ENCODE data around the gene SLC2A9.

Gene SLC2A9

DNA sequence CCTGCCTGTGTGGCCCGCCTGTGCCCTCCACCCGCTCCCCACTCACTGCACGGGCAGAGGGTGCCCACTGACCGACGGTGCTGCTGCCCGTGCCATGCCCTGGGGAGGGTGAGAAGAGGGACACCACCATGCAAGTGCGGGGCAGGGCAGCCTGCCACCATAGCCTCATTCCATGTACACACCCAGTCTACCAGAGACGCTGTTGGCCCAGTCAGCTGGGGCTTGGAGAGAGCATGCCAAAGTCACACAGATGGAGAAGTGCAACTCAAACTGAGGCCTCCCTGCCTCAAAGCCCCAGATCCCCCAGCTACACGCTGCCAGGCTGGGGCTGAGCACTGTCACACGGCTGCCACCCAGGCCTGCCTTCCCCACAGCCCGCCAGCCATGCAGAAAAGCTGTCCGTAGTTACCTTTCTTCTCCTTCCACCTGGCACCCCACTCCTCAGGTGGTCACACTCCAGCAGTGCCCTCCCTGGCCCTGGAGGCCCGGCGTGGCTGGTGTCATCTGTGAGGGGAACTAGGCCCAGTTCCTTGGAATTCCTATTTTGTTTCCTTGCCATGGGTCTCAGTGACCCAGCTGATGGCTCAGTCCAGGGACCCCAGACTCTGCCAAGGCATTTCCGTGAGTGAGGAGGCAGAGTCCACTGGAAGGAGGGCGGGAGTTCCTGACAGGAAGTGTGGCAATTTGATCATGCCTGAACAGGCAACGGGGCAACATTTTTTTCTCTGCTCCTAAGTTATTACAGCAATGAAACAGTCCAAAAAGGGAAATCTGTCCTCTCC, at the start of gene SLC2A9:
TSS of gene SLC2A9 (minus strand) at position 627 of the 782 bp plus-strand sequence. CDS start at position 559, 68 bp downstream.
- DNase-seq (ENCODE audit: low read depth in 2 of 2): no peak

DNA sequence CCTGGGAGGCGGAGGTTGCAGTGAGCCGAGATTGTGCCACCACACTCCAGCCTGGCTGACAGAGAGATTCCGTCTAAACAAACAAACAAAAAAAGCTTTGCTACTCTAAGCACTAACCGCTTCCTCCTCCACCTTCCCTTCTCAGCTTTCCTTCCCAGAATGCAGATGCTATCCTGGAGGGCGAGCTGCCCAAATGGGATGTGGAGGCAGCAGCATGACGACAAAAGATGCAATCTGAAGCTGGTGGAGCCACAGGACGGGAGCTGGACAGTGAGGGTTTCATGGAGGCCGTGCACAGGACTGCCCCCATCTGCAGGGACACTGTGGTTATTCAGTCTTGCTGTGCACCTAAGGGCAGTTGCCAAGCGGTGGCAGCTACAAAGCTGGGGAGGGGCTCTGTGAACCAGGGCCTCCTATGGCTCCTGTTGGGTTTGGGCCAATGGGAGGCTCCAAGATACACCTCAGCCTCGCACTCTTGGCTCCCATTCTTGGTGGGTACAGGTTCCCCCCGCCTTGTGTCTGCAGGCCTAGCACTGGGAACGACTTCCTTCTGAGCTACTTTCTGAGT, 47.9 kb upstream of the SLC2A9 start:
- DNase-seq (ENCODE audit: low read depth in 2 of 2): no peak

DNA sequence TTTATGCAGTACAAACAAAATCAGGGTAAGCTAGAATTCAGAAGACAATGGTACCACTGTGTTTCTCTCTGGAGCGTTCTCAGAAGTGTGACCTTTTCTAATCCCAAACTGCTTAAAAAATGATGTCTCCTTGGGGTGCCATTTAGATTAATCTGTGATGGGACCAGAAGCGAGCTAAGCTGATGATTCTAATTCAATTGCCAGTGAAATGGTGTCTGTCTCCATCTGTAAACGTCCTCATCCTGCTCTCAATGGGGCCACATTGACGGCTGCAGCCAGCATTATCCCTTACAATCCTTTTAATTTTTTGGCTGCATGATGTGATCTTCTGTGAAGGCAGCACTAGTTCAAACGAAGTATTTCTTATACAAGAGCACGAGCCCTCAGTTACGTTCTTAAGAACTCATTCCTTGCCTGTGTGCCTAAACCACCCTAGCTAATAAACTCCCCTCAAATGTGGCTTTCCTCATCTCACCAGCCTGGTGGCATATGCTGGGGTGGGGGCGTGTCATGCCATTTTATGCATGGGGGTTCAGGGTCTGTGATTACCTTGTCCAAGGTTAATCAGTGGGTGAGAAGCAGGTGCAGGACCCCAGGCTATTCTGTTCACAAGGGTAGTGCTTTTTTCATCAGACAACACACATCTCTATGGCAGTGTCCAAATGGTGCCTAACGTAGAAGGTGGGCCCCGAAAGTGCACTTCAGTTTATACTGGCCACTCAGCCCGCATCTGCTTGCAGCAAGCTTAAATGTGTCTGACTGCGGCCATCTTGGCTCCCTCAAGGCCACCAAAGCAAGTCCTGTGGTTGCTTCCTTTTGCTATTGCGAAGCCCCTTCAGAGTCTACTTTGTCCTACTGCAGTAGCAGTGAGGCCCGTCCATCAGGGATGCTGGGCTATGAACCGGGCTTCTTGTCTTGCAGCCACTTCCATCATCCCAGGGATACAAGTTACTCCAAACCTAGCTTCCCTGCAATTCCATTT, 45.7 kb upstream of the SLC2A9 start:
- no peak for DNase-seq (ENCODE audit: low read depth in 2 of 2)

DNA sequence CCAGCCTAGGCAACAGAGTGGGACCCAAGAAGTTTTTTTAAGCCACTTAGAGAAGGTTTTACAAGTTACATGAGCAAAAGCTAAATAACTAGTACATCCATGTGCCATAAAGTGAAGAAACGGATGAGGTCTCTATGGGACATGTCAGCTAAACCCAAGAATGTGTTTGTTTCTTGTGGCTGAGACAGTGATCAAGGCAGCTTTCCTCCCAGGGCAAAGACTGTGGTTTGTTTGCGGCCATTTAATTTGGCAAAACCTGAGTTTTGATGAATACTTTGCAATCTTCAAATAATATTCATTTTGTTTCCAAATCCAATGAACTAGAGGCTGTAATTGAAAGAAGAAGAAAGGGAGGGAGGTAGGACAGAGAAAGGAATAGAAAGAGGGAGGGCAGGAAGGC, 44.9 kb upstream of the SLC2A9 start:
- DNase-seq (ENCODE audit: low read depth in 2 of 2): no peak

DNA sequence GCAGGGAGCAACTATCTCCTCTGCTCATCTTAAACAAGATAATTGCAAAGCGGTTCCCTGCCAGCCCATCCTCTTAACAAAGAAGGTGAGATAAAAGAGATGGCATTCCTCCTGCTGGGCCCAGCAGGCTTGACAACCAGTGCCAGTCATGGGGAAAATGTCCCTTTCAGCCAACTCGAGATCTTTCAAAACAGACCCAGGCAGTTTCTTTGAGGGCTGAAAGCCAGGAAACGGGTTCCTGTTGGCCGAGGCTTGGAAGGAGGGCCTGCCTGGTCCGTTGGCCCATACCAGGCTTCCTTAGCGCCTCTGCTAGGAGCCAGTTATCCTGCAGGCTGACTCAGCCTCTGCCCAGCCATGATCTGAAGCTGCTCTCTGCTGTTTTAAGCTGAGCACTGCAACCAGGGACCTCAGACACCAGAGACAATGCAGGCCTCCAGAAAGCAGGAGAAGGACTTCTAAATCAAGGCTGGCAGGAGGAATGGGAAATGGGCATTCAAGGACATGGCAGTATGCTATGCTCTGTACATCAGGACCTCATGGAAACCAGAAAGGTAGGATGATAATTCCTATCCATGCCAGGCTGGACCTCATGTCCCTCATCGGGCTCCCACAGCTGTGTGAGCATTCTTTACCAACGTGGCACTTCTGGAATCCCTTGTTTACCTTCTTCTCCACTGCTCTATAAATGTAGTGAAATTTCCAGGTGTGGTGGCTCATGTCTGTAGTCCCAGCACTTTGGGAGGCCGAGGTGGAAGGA, 42.4 kb upstream of the SLC2A9 start:
- DNase-seq (ENCODE audit: low read depth in 2 of 2): no peak

DNA sequence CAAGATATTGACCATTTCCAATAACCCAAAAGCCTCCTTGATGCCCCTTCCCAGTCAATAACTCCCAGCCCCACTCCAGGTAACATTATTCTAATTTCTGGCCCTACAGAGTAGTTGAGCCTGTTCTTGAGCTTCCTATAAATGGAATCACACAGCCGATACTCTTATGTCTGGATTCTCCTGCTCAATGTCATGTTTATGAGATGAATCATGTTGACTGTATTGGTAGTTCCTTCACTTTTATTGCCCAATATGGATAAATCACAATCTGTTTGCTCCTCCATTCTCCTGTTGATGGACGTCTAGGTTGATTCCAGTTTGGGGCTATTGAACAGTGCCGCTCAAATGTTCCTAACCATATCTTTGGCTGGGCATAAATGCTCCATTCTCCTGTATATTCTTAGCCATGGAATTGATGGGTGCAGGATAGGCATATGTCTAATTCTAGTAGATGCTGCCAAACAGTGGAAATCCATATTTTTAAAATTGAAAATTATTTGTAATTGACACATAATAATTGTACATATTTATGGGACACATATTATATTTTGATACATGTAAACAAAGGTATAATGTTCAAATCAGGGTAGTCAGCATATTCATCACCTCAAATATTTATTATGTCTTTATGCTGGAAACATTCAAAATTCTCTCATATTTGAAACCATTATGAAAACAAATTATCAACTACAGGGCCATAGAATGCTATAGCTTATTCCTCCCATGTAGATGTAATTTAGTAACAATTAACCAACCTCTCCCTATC, 40.5 kb upstream of the SLC2A9 start:
- DNase-seq (ENCODE audit: low read depth in 2 of 2): no peak

DNA sequence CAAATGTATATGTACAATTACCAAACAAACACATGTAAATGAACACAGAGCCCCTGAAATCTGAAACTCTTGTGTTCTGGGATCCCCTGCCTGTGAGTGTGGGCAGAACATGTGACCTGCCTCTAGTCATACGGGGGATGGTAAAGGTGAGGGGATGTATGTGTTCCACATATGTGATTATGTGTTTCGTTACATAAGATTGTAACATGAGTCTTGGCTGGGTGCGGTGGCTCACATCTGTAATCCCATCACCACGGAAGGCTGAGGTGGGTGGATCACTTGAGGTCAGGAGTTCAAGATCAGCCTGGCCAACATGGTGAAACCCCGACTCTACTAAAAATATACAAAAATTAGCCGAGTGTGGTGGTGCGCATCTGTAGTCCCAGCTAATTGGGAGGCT, 37.1 kb upstream of the SLC2A9 start:
- DNase-seq (ENCODE audit: low read depth in 2 of 2): no peak

DNA sequence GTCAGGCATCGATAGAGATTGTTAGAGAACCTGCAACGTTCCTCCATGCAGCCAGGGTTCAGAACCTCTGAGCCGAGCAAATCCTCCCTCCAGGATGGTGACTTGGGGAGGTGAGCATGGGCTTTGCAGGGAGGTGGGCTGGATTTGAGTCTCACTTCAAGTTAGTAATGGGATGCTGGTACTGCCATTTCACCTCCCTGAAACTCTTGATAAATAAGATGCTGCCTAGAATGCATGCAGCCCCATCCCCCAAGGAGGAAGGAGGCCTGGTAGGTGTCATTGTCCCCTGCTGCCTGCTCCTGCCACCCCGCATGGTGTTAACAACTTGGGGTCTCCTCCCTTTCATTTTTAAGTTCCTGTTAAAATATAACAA, 35.7 kb upstream of the SLC2A9 start:
- no peak for DNase-seq (ENCODE audit: low read depth in 2 of 2)

DNA sequence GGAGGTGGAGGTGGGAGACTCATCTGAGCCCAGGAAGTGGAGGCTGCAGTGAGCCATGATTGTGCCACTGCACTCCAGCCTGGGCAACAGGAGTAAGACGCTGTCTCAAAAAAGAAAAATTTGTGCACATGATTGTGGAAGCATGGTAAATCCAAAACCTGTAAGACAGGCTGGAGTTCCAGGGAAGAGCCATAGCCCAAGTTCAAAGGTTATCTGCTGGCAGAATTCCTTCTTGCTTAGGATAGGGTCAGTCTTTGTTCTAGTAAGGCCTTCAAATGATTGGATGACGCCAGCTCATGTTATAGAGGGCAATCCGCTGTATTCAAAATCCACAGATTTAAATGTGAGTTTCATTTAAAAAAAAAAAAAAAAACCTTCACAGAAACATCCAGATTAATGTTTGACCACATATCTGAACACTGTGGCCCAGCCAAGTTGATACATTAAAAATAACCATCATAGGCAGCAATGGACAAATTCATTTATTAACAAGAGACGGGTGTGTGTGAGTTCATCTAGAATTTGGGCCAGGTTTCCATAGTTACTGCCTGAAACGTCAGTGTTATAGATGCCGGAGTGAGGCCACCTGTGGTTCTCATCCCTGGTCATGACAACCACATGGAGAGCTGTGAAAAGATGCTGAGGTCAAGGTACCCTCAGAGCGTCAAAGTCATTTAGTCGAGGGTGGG, 35.2 kb upstream of the SLC2A9 start:
- no peak for DNase-seq (ENCODE audit: low read depth in 2 of 2)

DNA sequence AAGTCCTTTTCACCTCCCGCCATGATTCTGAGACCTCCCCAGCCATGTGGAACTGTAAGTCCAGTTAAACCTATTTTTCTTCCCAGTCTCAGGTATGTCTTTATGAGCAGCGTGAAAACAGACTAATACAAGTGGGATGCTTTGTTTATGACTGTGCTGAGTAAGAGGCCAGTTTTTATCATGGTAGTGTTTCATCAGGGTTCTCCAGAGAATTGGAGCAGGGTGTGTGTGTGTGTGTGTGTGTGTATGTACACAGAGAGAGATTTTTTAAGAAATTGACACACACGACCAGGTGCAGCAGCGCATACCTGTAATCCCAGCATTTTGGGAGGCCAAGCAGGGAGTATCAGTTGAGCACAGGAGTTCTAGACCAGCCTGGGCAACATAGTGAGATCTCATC, 34.6 kb upstream of the SLC2A9 start:
- no peak for DNase-seq (ENCODE audit: low read depth in 2 of 2)

DNA sequence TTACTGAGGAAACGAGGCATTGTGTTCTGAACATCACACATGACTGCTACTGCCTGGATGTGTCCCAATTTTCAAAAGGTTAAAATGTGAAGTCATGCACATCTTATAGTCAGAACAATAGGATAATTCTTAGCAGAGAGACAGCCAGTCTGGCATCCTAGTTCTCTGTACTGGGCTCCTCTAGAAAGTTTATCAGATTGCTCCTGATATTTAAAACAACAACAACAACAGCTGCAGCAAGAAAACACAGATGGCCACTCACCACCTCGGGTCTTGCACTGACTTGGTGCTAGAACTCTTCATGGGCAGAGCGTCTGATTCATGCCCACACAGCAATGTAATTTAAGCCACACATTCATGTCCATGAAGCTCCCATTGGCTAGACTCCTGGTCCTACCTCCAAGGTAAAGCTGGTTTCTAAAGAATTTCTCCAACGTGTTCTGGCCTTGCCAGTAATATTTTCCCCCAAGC, 33.3 kb upstream of the SLC2A9 start:
- no peak for DNase-seq (ENCODE audit: low read depth in 2 of 2)

DNA sequence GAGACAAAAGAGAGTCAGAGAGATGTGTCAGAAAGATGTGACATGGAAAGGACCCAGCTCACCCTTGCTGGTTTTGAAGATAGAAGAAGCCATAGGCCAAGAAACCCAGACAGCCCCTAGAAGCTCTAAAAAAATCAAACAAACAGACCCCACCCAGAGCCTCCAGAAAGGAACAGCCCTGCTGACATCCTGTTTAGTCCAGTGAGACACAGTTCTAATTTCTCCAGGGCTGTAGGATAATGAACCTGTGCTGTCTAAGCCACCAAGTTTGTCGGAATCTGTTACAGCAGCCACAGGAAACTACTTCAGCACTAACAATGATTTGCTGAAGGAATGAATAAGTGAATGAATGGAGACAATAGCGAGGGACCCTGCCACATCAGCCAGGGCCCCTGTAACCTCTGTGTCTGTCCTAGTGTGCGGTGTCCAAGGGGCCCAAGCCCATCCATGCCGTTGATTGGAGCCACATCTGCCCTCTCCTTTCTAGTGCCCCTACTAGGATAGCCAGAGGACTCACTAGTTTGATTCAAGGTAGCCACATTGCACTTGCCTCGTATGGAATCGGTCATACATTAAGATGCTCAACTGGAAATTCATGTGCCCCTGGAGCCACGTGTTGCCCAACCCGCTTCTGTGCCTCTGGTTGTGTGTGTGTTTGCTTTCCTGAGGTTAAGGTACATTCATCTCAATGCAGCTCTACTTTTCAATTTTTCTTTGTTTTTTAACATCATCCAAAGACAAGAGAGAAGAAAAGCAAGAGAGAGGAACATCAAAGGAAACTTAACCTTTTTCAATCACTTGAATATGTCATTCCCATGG, 32.5 kb upstream of the SLC2A9 start:
- DNase-seq (ENCODE audit: low read depth in 2 of 2): no peak

DNA sequence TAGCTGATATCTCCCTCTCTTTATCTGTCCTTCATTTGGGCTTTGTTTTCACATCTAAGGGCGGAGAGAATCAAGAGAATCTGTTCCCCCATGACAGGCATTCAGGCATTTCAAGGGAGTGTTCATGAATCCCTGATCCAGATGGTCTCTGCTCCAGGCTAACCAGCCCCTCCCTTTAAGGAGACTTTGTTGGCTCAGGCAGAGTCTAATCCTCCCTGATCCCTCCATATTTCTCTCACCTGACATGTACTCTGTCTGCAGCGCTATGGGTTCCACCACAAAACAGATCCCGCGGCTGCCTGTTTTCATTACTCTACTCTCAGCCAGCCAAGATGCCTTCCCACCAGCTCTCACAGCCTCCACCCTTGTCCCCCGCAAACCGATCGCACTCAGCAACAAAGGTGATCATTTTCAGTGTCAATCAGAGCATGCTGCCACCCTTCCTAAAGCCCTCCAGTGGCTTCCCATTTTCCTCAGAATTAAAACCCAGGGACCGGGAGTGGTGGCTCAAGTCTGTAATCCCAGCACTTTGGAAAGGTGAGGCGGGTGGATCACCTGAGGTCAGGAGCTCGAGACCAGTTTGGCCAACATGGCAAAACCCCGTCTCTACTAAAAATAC, 30.3 kb upstream of the SLC2A9 start:
- DNase-seq (ENCODE audit: low read depth in 2 of 2): no peak

DNA sequence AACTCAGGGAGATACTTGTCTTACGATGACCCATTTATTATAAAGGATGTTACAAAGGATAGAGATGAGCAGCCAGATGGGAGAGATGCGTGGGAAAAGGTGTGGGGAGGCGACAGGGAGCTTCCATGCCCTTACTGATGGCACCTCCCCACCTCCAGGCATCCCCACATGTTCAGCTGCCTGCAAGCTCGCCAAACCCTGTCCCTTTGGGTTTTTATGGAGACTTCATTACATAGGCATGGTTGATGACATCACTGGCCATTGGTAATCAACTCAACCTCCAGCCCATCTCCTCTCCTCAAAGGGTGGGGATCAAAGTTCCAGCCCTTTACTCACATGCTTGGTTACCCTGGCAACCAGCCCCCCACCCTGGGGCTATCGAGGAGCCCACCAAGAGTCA, 29.4 kb upstream of the SLC2A9 start:
- no peak for DNase-seq (ENCODE audit: low read depth in 2 of 2)

DNA sequence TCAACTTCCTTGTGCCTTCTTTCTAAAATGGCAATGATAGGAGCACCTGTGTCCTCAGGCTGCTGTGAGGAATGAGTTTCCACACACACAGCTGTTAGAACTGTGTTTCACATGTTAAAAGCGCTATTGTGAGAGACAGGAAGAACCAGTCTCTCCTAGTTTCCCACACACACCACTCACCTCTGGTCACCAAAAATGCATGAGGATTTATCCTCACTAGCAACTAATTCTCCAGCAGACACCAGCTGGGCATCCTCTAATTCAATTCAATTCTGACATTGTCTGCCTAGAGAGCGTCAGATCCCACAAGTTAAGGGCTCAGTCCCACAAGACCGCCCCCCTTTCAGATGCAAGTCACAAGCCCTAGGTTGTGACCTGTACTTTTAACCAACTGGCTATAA, 29.0 kb upstream of the SLC2A9 start:
- DNase-seq (ENCODE audit: low read depth in 2 of 2): no peak

DNA sequence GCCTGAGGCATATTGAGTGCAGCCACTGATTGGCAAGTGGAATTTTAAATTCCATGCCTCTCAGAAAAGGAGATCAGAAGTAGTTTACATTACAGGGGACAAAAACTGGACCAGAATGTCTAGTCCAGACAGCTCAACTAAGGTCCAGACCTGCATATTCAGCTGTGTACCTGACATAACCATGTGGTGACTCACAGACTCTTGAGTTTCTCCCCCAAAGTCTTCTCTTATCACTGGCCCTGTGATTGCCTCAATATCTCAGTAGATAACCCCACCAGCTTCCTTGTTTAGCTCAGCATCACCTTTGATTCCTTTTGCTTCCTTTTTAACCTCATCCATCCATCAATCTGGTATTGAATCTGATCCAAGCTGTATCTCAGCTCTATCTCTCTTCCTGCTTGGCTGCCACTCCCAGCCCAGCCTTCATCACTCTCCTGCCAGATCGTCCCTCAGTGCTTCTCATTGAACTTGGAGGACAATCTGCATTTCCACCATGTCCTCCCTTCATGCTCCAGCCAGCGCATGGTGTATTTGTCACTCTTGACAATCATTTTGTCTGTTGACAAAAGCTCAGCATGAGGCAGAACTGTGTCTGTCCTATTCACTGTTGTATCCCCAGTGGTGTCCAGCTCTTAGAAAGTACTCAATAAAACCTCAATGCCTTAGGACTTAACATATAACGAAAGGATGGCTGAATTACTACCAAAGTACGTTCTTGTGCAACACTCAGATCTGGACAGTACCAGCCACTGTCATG, 27.8 kb upstream of the SLC2A9 start:
- DNase-seq (ENCODE audit: low read depth in 2 of 2): no peak

DNA sequence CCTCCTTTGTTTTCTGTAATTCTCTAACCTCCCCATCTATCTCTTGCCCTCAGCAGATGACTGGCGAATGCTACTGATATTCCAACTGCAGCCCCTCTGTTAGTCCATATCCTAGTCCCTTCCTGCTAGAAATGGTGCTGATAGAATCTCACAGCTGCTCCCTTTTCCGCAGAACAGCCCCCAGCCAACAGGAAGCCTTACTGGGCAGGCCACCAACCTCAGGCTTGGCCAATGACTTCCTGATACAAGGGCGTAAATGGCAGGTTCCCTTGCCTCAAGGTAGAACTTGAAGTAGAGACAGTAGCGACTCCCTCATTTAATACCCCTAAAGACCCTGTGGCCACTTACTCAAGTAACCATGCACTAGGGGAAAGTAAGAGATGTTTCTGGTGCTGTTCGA, 26.7 kb upstream of the SLC2A9 start:
- DNase-seq (ENCODE audit: low read depth in 2 of 2): no peak

DNA sequence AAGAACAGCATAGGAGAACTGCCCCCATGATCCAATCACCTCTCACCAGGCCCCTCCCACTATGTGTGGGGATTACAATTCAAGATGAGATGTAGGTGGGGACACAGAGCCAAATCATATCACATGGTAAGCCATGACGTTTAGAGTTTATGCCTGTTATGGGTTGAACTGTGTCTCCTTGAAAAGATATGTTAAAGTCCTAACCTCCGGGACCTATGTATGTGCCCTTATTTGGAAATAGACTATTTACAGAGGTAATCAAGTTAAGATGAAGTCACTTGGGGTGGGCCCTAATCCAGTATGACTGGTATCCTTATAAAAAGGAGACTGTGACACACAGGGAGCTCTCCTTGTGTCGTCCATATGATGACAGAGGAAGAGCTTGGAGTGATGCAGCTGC, 25.2 kb upstream of the SLC2A9 start:
- DNase-seq (ENCODE audit: low read depth in 2 of 2): no peak

Measured in stimulated activated CD4-positive, alpha-beta T cell treated with anti-CD3 and anti-CD28 coated beads, Interleukin-12 subunit alpha, Interleukin-12 subunit beta, amount 100 ng/mL, for 24 hours (primary cell).